Common myeloid progenitor, CD34-positive (primary cell): ENCODE results near the gene C8G.

ENCODE experiments used
- CTCF ChIA-PET: fragments of 350-600 bp; sonication (Branson Sonifier 250); formaldehyde crosslinking; loops from one replicate; lab custom pipeline; 2021; ENCODE audit warnings: antibody characterized with exemption; lab: Charles Lee
- POLR2A ChIA-PET: fragments of 350-600 bp; sonication (Branson Sonifier 250); formaldehyde crosslinking; loops from one replicate; lab custom pipeline; 2021; ENCODE audit warnings: antibody characterized with exemption; lab: Charles Lee
- DNase-seq, 3 donors: peaks; one replicate each; pipeline versions ENCODE4 v3.0.0 to v3.0.0-alpha.2; 2013
- H3K27ac ChIP-seq, 2 experiments: 1 replicate in 1 of 2; 2 replicates in 1 of 2; pipeline ENCODE4 v1.7.0; 2013; ENCODE audit warnings: inconsistent platforms in 2 of 2, low read length in 2 of 2, mild to moderate bottlenecking in 2 of 2, low read depth in 1 of 2, moderate library complexity in 1 of 2; ENCODE audit not compliant: severe bottlenecking in 2 of 2, insufficient read depth in 1 of 2, poor library complexity in 1 of 2
- H3K27me3 ChIP-seq, 5 experiments: replicated peaks in 2 of 5; 1 replicate in 3 of 5; 2 replicates in 2 of 5; pipeline versions ENCODE4 v1.6.1 to v1.7.0; 2013; ENCODE audit warnings: low read length in 4 of 5, mild to moderate bottlenecking in 2 of 5, moderate library complexity in 2 of 5, inconsistent platforms in 1 of 5; ENCODE audit not compliant: insufficient read depth in 5 of 5, control insufficient read depth in 4 of 5
- H3K36me3 ChIP-seq, 4 experiments: 1 replicate in 2 of 4; 2 replicates in 2 of 4; pipeline versions ENCODE4 v1.6.1 to v1.7.0; 2013; ENCODE audit warnings: low read length in 3 of 4, control low read depth in 1 of 4, mild to moderate bottlenecking in 1 of 4; ENCODE audit not compliant: control insufficient read depth in 4 of 4, insufficient read depth in 4 of 4
- H3K4me1 ChIP-seq, 4 experiments: 1 replicate in 3 of 4; 2 replicates in 1 of 4; pipeline versions ENCODE4 v1.6.1 to v1.7.1; 2013; ENCODE audit warnings: low read length in 3 of 4, mild to moderate bottlenecking in 3 of 4, control low read depth in 1 of 4, inconsistent platforms in 1 of 4, moderate library complexity in 1 of 4; ENCODE audit not compliant: control insufficient read depth in 4 of 4, insufficient read depth in 4 of 4; ENCODE audit errors: control extremely low read depth in 1 of 4
- H3K4me3 ChIP-seq, 7 experiments: 1 replicate in 4 of 7; 2 replicates in 3 of 7; pipeline versions ENCODE4 v1.5.1 to v1.7.0; 2013; ENCODE audit warnings: mild to moderate bottlenecking in 7 of 7, low read length in 6 of 7, moderate library complexity in 6 of 7, inconsistent platforms in 2 of 7, low read depth in 2 of 7, control low read depth in 1 of 7; ENCODE audit not compliant: insufficient read depth in 4 of 7, control insufficient read depth in 1 of 7; ENCODE audit errors: extremely low read depth in 1 of 7
- H3K9me3 ChIP-seq, 5 experiments: 1 replicate in 4 of 5; 2 replicates in 1 of 5; pipeline versions ENCODE4 v1.6.1 to v1.7.1; 2013; ENCODE audit warnings: low read length in 4 of 5, mild to moderate bottlenecking in 2 of 5, inconsistent platforms in 1 of 5, low read depth in 1 of 5, moderate library complexity in 1 of 5; ENCODE audit not compliant: control insufficient read depth in 4 of 5, insufficient read depth in 2 of 5; ENCODE audit errors: control extremely low read depth in 1 of 5
- WGBS: methylation state at CpG from one replicate; pipeline ENCODE4 v1.1.5; 2013; ENCODE audit not compliant: insufficient coverage; 5-methylcytosine and 5-hydroxymethylcytosine counted together

C8G gene

GRCh38 chr9:136941231-136942111 lies 3.6 kb upstream of the C8G start:
- WGBS: 98% methylated on average over 48 of the region's 55 CpGs
- no peak for DNase-seq
- H3K27me3 ChIP-seq: no peaks in the 10 kb centered on the region
- peaks cover 4 to 52% (median 31%) of the 10 kb centered on the region in 4 experiments for H3K36me3 ChIP-seq
- H3K4me1 ChIP-seq: peaks cover 0 to 23% (median 15%) of the 10 kb centered on the region in 4 experiments
- no peak overlapping the region for H3K27ac ChIP-seq
- CTCF ChIA-PET: no interaction called here
- no peak overlapping the region for H3K4me3 ChIP-seq
- POLR2A ChIA-PET: no interaction called here
- H3K9me3 ChIP-seq: peaks cover 0 to 3% (median 0%) of the 10 kb centered on the region in 5 experiments

GRCh38 chr9:136942112-136942880 lies 2.7 kb upstream of the C8G start:
- peaks cover 4 to 50% (median 28%) of the 10 kb centered on the region in 4 experiments for H3K36me3 ChIP-seq

GRCh38 chr9:136942881-136943230 lies 2.2 kb upstream of the C8G start:
- Histone ChIP-seq H3K36me3 (peaks cover 4 to 45% (median 25%) of the 10 kb centered on the region in 4 experiments), H3K27me3 (no peaks in the 10 kb centered on the region), H3K9me3 (no peaks in the 10 kb centered on the region), H3K4me1 (peaks cover 0 to 23% (median 17%) of the 10 kb centered on the region in 4 experiments), H3K4me3 (peak overlapping the region in 3 of 7 experiments; percentile 82 to 91 (median 86)), H3K27ac (no peak overlapping the region)
- WGBS: 95% methylated on average over 14 of the region's 16 CpGs
- ChIA-PET POLR2A (interaction anchor here (1.1 kb wide), 1 partner anchor 93 kb away, joined by 4 read pairs; no protein-coding TSS in a partner anchor), CTCF (no interaction called here)
- DNase-seq: no peak

More at GRCh38 chr9:136942112-136942880, 2.7 kb upstream of the C8G start:
- ChIA-PET POLR2A (interaction anchor here (1.1 kb wide), 1 partner anchor 93 kb away, joined by 4 read pairs; no protein-coding TSS in a partner anchor), CTCF (no interaction called here)
- no peak overlapping the region for H3K4me3 ChIP-seq
- H3K4me1 ChIP-seq: peaks cover 0 to 23% (median 15%) of the 10 kb centered on the region in 4 experiments
- H3K27ac ChIP-seq: no peak overlapping the region
- H3K9me3 ChIP-seq: peaks cover 0 to 2% (median 0%) of the 10 kb centered on the region in 5 experiments
- H3K27me3 ChIP-seq: no peaks in the 10 kb centered on the region
- WGBS: 98% methylated on average over 56 of the region's 60 CpGs
- no peak for DNase-seq

- H3K4me3 ChIP-seq: peak overlapping the region; percentile 64 to 91 (median 81)
- WGBS: 29% methylated on average over 56 of the region's 61 CpGs
- peak; percentile 19 to 45 (median 35) for DNase-seq
- H3K27ac ChIP-seq: peak overlapping the region; percentile 54 to 81
- peaks cover 0 to 23% (median 20%) of the 10 kb centered on the region in 4 experiments for H3K4me1 ChIP-seq
- ChIA-PET POLR2A (interaction anchor here (0.6 to 1.1 kb wide), 3 partner anchors 77 to 92 kb away, joined by 3 to 4 read pairs (median 4); partner anchors contain the start of gene EDF1), CTCF (interaction anchor here (0.7 to 5.7 kb wide), 6 partner anchors 8 to 121 kb away, joined by 3 to 61 read pairs (median 3); no protein-coding TSS in a partner anchor)
- H3K27me3 ChIP-seq: no peaks in the 10 kb centered on the region
- H3K9me3 ChIP-seq: no peaks in the 10 kb centered on the region
- H3K36me3 ChIP-seq: peaks cover 4 to 42% (median 24%) of the 10 kb centered on the region in 4 experiments
Observed at GRCh38 chr9:136943291-136944211, 1.5 kb upstream of the C8G start.

- CTCF ChIA-PET: interaction anchor here (0.7 to 5.7 kb wide), 6 partner anchors 9 to 122 kb away, joined by 3 to 61 read pairs (median 3); no protein-coding TSS in a partner anchor
- peak overlapping the region; percentile 54 to 81 for H3K27ac ChIP-seq
- DNase-seq: peak in 2 of 3 donors; percentile 50 to 64
Observed at GRCh38 chr9:136944212-136944518, 878 bp upstream of the C8G start.

More at GRCh38 chr9:136944212-136944518, 878 bp upstream of the C8G start:
- peak overlapping the region; percentile 64 to 91 (median 81) for H3K4me3 ChIP-seq
- H3K36me3 ChIP-seq: peaks cover 3 to 40% (median 23%) of the 10 kb centered on the region in 4 experiments
- 1% methylated on average over 45 of the region's 45 CpGs for WGBS
- POLR2A ChIA-PET: interaction anchor here (0.6 to 0.8 kb wide), 2 partner anchors 78 to 85 kb away, joined by 3 to 4 read pairs; partner anchors contain the start of gene EDF1
- no peaks in the 10 kb centered on the region for H3K27me3 ChIP-seq
- peaks cover 0 to 27% (median 23%) of the 10 kb centered on the region in 4 experiments for H3K4me1 ChIP-seq
- H3K9me3 ChIP-seq: no peaks in the 10 kb centered on the region
